ENCODE measurements around the gene ENTR1. TPM values are rescaled to one million over a fixed set of nuclear protein-coding genes. Genes with fewer than 3 reads are reported as not detected.

Gene ENTR1
- total RNA-seq, 1 donor from 2014 or later = 27.7 TPM

- DNase-seq (ENCODE audit: low spot score in 2 of 2) = no peak
- peaks cover 0 to 4% of the 10 kb centered on the region in 2 donors for H3K4me1 ChIP-seq
- H3K27me3 ChIP-seq = no peaks in the 10 kb centered on the region
- no peaks in the 10 kb centered on the region for H3K9me3 ChIP-seq
- TF ChIP-seq, protein P1, sequence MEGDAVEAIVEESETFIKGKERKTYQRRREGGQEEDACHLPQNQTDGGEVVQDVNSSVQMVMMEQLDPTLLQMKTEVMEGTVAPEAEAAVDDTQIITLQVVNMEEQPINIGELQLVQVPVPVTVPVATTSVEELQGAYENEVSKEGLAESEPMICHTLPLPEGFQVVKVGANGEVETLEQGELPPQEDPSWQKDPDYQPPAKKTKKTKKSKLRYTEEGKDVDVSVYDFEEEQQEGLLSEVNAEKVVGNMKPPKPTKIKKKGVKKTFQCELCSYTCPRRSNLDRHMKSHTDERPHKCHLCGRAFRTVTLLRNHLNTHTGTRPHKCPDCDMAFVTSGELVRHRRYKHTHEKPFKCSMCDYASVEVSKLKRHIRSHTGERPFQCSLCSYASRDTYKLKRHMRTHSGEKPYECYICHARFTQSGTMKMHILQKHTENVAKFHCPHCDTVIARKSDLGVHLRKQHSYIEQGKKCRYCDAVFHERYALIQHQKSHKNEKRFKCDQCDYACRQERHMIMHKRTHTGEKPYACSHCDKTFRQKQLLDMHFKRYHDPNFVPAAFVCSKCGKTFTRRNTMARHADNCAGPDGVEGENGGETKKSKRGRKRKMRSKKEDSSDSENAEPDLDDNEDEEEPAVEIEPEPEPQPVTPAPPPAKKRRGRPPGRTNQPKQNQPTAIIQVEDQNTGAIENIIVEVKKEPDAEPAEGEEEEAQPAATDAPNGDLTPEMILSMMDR (IDR thresholded peaks at IDR 0.05) = no peak
- peaks cover 12 to 25% of the 10 kb centered on the region in 2 donors for H3K36me3 ChIP-seq
- H3K27ac ChIP-seq = no peak overlapping the region
- intact Hi-C loops (cut with DNase I) = no loop called here
- H3K4me3 ChIP-seq = no peak overlapping the region
Measured at GRCh38 chr9:136357202-136357725, 53.1 kb downstream of the ENTR1 start.

DNA sequence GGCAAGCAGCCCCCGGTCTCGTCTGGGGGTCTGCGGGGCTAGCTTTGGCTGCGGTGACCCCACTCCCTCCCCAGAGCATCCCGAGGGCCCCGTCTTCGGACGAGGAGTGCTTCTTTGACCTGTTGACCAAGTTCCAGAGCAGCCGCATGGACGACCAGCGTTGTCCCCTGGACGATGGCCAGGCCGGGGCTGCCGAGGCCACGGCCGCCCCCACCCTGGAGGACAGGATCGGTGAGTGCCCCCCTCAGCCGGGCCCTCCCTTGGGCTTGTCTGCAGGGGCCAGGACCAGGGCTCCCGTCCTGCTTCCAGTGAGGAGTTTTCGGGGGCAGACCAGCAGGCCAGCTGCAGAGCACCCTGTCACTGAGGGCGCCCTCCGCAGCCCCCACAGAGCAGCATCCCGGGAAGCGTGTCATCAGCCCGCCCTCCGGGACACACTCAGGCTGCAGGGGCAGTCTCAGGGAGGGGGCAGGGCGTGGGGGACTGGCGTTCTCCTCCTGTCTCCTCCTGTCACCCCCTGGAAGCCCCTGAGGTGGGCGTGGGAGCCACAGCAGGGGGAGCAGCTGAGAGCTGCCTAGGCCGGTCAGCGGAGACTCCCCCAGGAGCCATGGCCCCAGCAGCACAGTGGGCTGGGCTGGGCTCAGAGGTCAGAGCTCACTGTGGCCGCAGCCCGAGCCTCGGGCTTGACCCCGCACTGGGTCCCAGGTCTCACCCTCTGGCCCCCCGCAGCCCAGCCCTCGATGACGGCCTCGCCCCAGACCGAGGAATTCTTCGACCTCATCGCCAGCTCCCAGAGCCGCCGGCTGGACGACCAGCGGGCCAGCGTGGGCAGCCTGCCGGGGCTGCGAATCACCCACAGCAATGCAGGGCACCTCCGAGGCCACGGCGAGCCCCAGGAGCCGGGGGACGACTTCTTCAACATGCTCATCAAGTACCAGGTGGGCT is 54.5 kb downstream of the ENTR1 start:
- Histone ChIP-seq H3K27me3 (no peaks in the 10 kb centered on the region), H3K4me3 (no peak overlapping the region), H3K4me1 (peaks cover 0 to 4% of the 10 kb centered on the region in 2 donors), H3K9me3 (no peaks in the 10 kb centered on the region), H3K36me3 (peaks cover 12 to 25% of the 10 kb centered on the region in 2 donors), H3K27ac (no peak overlapping the region)
- TF ChIP-seq, protein P1 (IDR thresholded peaks at IDR 0.05) = no peak
- DNase-seq (ENCODE audit: low spot score in 2 of 2) = no peak
- intact Hi-C loops (cut with DNase I) = no loop called here

DNA sequence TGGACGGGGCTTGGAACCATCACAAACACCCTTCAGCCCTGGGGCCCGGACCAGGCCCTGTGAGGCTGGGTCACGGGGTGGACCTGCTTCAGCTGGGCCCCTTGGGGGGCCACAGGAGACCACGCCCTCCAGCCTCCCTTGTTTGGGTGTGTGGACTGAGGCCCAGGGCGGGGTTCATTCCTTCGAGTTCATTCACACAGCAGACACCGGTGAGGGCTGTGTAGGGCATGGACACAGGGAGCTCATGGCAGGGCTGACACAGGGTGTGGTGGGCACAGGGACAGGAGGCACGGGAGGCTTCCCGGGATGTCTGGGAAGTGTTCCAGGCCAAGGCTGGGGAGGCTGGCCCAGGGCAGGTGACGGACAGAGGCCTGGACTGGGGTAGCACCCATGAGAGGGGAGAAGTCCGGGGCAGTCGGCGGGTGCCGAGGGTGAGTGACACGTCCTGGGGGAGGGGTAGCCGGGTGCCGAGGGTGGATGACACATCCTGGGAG is 55.8 kb downstream of the ENTR1 start:
- no peak for DNase-seq (ENCODE audit: low spot score in 2 of 2)

GRCh38 chr9:136353757-136354488 is 56.5 kb downstream of the ENTR1 start:
- intact Hi-C loops (cut with DNase I) = no loop called here
- peak overlapping the region; percentile 34 to 46 for H3K27ac ChIP-seq
- TF ChIP-seq, protein P1 (IDR thresholded peaks at IDR 0.05) = no peak
- H3K4me3 ChIP-seq = no peak overlapping the region
- no peaks in the 10 kb centered on the region for H3K9me3 ChIP-seq
- no peaks in the 10 kb centered on the region for H3K27me3 ChIP-seq
- no peak for DNase-seq (ENCODE audit: low spot score in 2 of 2)
- H3K4me1 ChIP-seq = peaks cover 0 to 4% of the 10 kb centered on the region in 2 donors
- H3K36me3 ChIP-seq = peaks cover 16 to 28% of the 10 kb centered on the region in 2 donors

More for the DNA sequence above, 55.8 kb downstream of the ENTR1 start:
- Histone ChIP-seq H3K4me1 (peaks cover 0 to 4% of the 10 kb centered on the region in 2 donors), H3K4me3 (no peak overlapping the region), H3K27me3 (no peaks in the 10 kb centered on the region), H3K27ac (peak overlapping the region; percentile 34 to 46), H3K36me3 (peaks cover 16 to 24% of the 10 kb centered on the region in 2 donors), H3K9me3 (no peaks in the 10 kb centered on the region)
- intact Hi-C loops (cut with DNase I) = no loop called here
- TF ChIP-seq, protein P1 (IDR thresholded peaks at IDR 0.05) = no peak

- DNase-seq (ENCODE audit: low spot score in 2 of 2) = no peak
- TF ChIP-seq, protein P1 (IDR thresholded peaks at IDR 0.05) = no peak
- Histone ChIP-seq H3K27ac (no peak overlapping the region), H3K9me3 (no peaks in the 10 kb centered on the region), H3K4me3 (no peak overlapping the region), H3K27me3 (no peaks in the 10 kb centered on the region), H3K4me1 (peaks cover 0 to 4% of the 10 kb centered on the region in 2 donors), H3K36me3 (peaks cover 10 to 28% of the 10 kb centered on the region in 2 donors)
- intact Hi-C loops (cut with DNase I) = no loop called here
Measured at GRCh38 chr9:136353088-136353487, 57.3 kb downstream of the ENTR1 start.

Measured in ascending aorta (tissue), 2 donors.